ENCODE measurements around the gene PRPF40B.

DNA sequence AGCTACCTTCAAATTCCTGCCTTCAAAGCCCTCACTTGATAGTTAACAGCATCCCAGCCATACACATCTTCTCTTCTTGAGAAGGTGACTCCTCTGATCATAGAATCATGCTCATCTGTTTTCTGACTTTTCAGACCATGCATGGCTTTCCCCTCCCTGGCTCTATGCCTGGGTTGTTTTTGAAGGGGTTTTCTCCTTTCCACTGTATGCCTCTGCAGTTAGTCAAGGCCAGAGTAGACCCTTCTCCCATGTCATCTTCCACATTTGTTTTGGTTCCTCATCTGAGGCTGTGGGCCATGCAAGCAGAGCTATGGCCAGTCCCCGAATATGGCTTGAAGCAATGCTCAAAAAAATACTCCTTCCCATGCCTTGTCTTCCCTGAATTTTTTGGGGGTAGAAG is 41.2 kb upstream of the PRPF40B start:
- TF ChIP-seq, protein P1, sequence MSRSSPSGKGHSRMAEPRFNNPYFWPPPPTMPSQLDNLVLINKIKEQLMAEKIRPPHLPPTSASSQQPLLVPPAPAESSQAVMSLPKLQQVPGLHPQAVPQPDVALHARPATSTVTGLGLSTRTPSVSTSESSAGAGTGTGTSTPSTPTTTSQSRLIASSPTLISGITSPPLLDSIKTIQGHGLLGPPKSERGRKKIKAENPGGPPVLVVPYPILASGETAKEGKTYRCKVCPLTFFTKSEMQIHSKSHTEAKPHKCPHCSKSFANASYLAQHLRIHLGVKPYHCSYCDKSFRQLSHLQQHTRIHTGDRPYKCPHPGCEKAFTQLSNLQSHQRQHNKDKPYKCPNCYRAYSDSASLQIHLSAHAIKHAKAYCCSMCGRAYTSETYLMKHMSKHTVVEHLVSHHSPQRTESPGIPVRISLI (CRISPR knock-in tag; IDR thresholded peaks at IDR 0.05; ENCODE audit: borderline replicate concordance), result no peak
- TF ChIP-seq, protein P2, sequence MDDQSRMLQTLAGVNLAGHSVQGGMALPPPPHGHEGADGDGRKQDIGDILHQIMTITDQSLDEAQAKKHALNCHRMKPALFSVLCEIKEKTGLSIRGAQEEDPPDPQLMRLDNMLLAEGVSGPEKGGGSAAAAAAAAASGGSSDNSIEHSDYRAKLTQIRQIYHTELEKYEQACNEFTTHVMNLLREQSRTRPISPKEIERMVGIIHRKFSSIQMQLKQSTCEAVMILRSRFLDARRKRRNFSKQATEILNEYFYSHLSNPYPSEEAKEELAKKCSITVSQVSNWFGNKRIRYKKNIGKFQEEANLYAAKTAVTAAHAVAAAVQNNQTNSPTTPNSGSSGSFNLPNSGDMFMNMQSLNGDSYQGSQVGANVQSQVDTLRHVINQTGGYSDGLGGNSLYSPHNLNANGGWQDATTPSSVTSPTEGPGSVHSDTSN (CRISPR knock-in tag; IDR thresholded peaks at IDR 0.05; ENCODE audit: borderline replicate concordance), result no peak
- TF ChIP-seq SMC3 (IDR thresholded peaks at IDR 0.05; ENCODE audit: low read length), result no peak
- no peak for TF ChIP-seq FOXP1 (IDR thresholded peaks at IDR 0.05)
- TF ChIP-seq FOXP1 (CRISPR knock-in tag; IDR thresholded peaks at IDR 0.05), result no peak
- no peak for TF ChIP-seq ZC3H13 (CRISPR knock-in tag; IDR thresholded peaks at IDR 0.05)
- TF ChIP-seq SUZ12 (IDR thresholded peaks at IDR 0.05; ENCODE audit: low read depth, low read length), result no peak
- TF ChIP-seq ZNF614 (CRISPR knock-in tag; IDR thresholded peaks at IDR 0.05; ENCODE audit: borderline replicate concordance), result no peak

All from HepG2 (cell line).